GM19043 (cell line): ENCODE results near the gene EDEM3.
"Not testable (repeated sequence)": the region's sequence is repeated elsewhere in the genome, so short reads cannot be mapped to it uniquely, and the experiment has no call there.

ENCODE experiments used
- ATAC-seq: cut with Tn5 transposase; IDR thresholded peaks from one replicate; pipeline ENCODE4 v1.9.1; 2021; ENCODE audit warnings: low read depth; ENCODE audit not compliant: unreplicated experiment

EDEM3 gene

DNA sequence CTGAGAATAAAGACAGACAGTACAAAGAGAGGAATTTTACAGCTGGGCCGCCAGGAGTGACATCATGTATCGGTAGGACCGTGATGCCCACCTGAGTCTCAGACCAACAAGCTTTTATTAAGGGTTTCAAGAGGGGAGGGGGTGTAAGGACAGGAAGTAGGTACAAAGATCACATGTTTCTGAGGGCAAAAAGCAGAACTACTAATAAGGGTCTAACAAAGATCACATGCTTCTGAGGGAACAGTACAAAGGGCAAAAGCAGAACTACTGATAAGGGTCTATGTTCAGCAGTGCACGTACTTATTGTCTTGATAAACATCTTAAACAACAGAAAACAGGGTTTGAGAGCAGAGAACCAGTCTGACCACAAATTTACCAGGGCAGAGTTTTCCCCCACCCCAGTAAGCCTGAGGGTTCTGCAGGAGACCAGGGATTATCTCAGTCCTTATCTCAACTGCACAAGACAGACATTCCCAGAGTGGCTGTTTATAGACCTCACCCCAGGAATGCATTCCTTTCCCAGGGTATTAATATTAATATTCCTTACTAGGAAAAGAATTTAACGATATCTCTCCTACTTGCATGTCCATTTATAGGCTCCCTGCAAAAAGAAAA lies 73.9 kb downstream of the EDEM3 start:
- ATAC-seq, result not testable (repeated sequence)

DNA sequence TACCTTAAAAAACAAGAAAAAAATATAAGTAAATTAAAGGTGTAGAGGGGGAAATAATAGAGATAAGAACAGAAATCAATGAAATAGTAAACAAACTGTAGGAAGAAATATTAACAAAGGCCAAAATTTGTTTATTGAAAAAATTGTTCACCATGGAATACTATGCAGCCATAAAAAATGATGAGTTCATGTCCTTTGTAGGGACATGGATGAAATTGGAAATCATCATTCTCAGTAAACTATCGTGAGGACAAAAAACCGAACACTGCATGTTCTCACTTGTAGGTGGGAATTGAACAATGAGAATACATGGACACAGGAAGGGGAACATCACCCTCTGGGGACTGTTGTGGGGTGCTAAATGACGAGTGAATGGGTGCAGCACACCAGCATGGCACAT lies 75.2 kb downstream of the EDEM3 start:
- not testable (repeated sequence) for ATAC-seq

DNA sequence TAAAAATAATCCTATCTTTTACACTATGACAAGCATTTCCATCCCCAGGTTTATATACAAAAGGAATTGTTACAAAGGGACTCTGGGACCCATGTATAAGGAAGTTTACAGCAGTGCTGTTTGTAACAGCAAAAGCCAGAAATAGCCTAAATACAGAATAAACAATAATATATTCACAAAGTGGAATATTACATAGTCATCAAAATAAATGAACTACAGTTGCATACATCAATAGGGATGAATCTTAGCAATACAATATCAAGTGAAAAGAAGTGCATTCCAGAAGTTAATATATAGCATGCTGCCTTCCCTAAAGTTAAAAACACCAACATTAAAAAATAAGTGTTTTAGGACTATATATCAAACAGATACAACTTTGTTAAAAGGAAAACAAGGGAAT lies 77.3 kb downstream of the EDEM3 start:
- ATAC-seq, result no peak

DNA sequence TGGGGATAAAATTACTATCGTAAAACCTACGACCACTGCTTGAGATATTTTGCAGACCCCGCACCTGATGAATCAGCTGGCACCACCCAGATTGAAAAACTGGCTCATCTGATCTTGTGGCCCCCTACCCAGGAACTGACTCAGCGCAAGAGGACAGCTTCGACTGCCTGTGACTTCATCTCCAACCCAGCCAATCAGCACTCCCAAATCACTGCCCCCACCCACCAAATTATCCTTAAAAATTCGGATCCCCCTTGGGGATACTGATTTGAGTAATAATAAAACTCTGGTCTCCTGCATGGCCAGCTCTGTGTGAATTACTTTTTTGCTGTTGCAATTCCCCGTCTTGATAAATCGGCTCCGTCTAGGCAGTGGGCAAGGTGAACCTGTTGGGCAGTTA lies 81.4 kb downstream of the EDEM3 start:
- ATAC-seq, result no peak

DNA sequence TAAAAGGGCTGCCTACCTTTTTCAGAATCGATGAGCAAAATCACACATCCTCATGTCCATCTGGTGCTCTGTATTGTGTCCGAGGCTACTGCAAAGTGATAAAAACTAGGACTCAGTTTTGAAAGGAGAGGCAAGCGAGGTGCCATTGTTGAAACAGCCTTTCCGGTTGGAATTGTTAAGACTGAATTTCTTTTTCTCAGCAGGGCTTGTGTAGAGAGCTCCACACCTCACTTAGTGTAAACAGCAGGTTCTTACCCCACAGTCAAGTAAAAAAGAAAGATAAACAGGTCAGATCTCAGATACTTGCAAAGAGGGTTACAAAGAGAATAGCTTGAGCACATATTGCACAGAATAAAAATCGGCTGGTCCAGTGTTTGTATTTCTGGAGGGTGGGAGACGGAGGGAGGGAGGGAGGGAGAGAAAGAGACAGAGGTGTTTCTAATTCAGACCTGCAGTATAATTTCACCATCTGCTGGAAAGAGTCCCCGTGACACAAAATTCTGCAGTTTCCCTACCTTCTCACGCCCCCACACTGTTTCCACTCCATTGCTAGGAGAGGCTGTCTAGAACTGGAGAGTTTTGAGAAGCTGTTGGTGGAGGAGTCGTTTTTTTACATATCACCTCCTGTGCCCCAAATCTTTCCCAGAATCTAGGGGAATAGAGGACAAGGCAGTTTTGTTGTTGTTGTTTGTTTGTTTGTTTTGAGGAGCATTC lies 82.5 kb downstream of the EDEM3 start:
- ATAC-seq, result no peak

DNA sequence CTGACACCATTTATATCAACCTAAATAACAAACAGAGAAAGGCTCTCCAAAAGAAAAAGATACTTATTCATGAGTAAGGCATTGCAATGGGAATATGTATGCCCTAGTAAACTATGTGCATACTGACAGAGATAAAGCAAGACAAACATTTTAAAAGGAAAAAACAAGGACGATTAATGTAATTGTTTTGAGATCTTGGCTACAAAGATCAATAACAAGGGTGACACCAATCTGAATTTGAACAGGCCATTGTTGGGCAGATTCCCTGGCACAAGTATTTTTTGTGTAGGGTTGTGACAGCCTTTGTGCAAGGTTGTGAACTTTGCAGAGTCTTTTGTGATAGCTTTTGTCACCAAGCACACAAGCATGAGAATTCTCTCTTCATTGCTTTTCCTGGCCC lies 85.3 kb downstream of the EDEM3 start:
- no peak for ATAC-seq

DNA sequence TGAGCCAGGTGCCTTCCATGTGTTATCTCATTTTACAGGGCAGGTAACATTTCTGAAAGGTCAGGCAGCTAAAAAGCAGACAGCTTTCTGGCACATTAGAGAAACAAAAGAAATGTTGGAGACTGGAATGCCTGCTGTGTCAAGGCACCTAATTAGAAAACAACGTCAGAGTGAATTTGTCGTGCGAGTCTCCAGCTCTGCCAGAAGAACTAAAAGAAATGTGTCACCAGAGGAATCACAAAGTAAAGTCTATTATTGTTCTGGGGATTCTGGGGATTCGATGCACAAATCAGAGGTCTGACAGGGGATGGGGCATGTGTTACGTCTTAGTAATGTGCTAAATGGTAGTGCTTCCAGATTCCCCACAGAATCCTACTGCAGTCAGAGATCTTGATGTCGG lies 89.3 kb downstream of the EDEM3 start:
- ATAC-seq, result no peak

DNA sequence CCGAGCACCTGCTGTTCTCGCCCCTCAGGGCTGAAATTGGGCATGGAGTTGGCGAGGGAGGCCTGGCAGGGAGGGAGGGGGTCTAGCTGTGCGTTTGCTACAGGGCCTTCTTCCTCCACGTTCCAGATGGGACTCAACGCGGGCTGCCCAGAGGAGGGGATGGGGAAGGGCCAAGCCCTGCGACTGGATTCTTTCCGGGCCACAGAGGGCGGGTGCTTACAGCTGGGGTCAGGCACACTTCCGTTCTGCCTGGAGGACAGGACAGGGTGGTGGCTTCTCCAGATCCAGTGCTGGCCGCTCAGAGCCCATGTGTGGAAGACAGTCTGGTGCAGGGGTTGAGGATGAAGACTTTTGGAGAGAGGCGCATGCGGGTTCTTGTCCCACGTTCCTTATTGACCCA lies 90.0 kb downstream of the EDEM3 start:
- no peak for ATAC-seq

DNA sequence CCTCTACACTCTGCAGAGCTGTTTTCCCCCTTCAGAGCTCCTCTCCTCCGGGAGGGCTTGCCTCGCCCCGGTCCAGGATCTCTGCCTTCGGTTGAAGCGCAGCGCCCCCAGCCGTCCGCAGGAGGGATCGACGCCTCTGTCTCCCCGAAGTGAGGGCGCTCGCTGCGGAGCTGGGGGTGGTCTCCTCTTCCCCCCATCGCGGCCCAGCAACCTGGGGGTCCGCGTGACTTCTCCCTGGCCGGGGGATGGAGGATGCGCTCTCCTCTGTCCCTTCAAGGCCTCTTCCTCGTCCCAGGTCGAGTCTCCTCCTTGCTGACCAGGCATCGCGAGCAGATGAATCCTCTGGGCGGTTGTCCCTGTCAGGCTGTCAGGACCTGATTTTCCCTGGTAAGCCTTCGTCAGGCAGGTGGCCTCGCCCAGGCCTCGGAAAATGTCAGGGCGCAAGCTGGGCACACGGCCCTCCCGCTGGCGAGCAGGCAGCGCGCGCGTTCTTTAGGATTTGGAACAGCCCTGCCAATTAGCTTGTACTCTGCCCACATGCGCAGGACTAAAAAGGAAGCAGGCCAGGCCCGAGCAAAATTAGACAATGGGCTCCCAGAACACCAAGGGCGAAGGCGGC lies 90.5 kb downstream of the EDEM3 start:
- ATAC-seq, result peak; percentile 88

DNA sequence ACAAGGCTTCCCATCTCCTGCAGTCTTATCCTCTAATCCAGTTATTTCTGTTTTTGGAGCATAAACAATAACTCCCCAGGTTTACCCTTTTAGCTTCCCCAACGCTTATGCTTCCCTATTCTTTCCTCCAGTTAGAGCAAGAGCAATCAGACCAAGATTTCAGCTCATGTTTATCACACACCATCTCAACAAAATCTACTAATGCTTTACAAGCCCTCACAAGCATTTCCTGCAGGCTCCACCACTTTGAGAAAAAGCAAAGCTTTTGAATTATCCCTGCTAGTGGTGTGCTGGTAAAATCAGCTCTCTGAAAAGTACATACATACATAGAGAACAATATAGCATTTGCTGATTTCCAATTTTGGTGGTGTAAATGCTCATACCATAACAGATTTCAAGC lies 92.9 kb downstream of the EDEM3 start:
- no peak for ATAC-seq

DNA sequence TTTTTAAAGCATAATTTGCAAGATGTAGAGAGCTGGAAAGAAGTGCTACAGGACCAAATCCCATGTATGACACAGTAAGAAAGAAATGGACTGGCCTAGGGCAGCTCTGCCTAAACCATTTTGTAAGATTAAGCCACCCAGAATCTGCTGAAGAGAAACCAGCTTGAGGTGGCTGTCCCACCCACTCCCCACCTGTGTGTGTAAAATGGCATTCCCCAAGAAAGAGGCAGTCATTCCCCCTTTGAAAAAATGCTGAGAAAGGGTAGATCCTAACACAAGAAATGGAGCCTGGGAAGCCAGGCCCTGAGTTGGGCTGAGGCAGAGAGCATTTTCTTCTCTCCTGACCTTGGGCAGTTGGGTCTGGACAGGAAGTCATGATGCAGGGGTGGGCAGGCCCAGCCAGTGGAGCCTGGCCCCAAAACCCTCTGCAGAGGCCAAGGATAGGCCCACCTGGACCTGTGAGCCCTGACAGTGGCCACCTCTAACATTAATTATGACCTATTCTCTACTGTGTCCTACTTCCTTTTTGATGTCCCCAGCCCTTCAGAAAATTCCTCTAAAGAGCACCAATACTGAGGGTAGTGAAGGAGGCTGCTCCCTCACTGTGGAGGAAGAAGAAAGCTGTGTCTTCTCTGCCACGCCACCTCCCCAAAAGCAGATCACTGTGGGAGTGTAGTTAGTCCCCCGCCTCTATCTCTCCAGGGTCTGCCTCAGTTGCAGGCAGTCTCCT lies 94.0 kb downstream of the EDEM3 start:
- no peak for ATAC-seq

DNA sequence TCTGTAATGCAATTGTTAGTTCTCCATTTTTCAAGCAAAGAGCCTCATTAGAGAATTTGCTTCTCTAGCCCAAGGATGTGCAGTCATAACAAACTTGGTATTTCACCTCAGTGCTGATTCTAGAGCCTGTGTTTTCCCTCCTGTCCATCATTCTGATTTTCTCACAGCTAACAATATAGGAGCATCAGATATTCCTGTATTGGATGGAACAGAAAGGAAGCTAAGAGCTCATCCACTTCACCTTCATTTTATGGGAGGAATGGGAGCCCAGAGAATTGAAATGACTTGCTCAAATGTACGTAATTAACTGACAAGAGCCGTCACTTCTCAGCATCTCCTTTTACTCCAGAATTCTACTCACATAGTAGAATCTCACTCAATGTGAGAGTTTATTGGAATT lies 96.6 kb downstream of the EDEM3 start:
- no peak for ATAC-seq

DNA sequence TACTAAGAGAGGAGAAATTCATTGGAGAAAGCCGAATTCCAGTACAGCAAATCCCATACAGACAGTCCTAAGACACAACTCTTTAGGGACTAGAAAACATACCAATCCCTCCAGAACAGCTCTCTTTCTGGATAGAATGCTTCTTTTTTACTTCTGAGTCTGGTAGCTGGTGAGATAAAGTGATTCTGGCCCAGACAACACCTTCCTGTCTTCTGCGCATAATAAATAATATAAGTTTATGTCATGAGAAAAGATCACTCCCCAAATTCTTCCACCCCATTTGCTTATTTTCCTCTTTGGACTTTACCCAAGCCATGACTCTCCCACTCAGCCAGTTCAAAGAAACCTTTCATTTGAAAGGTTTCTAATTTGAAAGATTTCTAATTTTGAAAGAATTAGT lies 98.4 kb downstream of the EDEM3 start:
- no peak for ATAC-seq

DNA sequence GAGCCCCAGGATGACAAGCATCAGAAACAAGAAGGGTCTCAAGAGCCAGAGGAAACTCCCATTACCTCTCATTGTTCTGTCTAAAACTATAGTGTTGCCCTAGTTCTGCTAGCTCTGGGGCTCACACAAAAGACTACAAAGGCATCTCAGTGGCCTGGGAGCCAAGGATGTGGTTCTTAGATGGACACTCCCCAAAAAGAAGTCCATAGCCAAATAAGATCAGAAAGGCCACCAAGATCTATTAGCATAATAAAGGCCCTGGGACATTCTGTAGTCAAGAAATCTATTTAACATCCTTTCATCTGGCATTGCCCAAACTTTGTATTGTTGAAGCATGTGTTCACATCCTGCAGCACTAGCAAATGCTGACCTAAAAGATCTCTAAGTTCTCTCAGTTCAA lies 99.5 kb downstream of the EDEM3 start:
- ATAC-seq, result no peak

DNA sequence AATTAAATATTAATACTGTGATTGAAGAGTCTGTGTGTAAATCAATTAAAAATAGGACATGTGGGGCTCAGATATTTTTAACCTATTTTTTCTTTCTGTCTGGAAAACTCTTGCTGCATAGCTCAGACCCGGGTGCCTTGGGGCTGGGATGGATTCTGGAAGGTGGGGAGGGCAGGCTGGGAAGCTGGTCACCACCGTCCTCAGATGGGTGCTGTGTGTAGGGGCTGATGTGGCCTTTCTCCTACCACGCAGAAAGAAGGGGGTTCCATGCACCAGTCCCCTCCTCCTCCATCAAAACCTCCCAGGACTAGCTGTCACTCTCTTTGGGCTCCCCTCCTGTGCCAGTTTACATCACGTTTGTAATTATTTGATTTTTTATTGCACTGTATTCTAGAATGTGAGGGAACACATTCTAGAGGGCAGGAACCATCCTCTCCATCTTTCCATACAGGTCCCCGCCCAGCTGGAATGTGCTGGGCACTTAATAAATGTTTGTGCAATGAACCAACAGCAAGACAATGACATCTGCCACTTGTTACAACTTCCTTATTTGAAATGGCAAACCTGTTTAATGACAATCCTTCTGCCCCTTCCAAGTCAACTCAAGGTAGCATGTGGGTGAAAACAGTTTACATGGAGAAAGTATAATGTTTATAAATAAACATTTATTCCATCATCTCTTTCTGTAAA lies 104.3 kb downstream of the EDEM3 start:
- no peak for ATAC-seq

DNA sequence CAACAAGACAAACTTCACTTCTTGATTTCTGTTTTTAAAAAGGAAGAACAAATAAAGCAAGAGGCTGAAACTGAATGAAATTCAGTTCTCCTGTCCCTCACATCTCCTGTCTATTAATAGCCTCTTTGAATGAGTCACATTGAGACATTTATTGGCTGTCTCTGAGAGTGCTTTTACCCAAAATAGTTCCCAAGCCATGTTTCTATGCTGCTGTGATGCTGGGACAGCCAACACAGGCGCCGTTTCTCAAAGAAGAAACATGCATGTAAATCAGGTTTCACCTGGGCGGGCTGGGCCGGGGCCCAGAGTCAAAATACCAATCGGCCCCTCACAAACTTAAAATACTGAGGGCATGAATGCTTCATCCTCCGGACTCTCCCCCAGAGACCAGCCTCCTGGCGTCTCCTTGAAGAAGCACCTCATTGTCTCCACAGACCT lies 105.2 kb downstream of the EDEM3 start:
- peak; percentile 71 for ATAC-seq

DNA sequence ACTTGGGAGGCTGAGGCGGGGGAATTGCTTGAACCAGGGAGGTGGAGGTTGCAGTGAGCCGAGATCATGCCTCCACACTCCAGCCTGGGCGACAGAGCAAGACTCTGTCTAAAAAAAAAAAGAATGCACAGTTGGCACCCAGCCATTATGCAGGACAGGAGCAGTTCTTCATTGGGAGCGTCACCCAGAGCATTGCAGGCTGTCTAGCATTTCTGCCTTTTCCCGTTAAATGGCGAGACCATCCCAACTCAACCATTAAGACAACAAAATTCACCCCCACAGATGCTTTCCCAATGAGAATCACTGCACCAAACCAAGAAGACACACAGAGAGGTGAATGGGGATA lies 105.8 kb downstream of the EDEM3 start:
- ATAC-seq, result no peak

DNA sequence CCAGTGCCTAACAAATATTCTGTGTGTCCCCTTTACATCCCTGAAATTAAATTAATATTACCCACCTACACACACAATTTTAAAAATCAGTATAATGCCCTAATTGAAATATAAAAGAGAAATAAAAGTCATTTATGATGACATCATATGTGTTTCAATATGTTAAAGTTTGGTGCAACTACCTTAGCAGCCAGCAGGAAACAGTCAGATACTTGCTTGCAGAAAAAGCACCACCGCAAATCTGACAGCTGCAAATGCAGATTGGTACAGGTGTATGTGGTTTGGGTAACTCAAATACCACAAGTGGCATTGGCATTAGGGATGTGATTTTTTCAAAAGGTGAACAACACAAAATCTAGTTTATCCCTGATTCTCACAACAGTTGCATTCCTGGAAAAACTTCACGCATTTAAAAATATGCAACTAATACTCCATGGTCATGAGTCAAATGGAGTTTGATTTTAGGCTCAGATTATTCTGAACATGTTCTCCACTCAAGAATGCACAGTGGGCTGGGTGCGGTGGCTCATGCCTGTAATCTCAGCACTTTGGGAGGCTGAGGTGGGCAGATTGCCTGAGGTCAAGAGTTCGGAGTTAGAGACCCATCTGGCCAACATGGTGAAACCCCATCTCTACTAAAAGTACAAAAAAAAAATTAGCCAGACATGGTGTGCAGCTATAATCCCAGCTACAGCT lies 106.3 kb downstream of the EDEM3 start:
- no peak for ATAC-seq

DNA sequence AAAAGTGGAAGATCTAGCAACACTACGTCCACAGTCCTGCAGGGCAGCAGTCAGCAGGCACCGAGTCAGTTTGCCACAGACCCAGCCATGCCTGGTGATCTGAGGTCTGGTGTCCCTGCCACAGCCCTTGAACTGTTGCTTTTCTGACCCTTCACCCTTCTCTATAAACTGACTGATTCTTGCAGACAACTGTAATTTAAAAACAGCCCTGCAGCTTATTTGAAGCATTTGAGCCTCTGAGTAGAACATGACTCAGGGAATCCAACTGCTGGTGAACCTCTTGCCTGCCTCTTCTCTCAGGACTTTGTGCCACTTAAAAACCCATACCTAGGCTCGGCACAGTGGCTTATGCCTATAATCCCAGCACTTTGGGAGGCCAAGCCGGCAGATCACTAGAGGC lies 107.2 kb downstream of the EDEM3 start:
- no peak for ATAC-seq

DNA sequence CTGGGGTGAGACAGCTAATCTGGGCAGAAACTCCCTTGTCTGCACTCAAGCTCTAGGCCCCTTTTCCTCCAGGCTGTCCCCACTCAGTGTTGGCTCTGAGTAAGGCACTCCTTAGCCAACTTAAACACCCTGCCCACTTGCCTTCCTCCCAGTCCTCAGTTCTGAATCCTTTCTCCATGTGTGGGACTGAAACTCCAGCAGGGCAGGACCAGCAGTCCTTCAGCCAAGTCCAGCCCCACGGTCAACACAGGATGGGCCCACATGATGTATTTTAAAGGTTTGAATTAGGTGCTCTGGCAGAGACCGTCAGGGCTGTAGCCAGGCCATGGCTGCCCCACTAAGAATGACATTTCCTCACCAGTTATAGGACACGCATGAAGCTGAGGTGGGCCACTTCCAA lies 107.8 kb downstream of the EDEM3 start:
- ATAC-seq, result no peak
